GM18505 (cell line): ENCODE data around the gene TYW1B.
"Not testable (repeated sequence)": the region's sequence is repeated elsewhere in the genome, so short reads cannot be mapped to it uniquely, and the experiment has no call there.

ENCODE experiments used
- ATAC-seq: cut with Tn5 transposase; IDR thresholded peaks from one replicate; pipeline ENCODE4 v1.9.1; 2021; ENCODE audit not compliant: unreplicated experiment
- POLR2A ChIP-seq: IDR thresholded peaks from 4 replicates; pipeline ENCODE4 v1.6.1; 2011; ENCODE audit warnings: borderline replicate concordance; ENCODE audit not compliant: insufficient read depth, insufficient read length; ENCODE audit errors: extremely low read depth

TYW1B gene

DNA sequence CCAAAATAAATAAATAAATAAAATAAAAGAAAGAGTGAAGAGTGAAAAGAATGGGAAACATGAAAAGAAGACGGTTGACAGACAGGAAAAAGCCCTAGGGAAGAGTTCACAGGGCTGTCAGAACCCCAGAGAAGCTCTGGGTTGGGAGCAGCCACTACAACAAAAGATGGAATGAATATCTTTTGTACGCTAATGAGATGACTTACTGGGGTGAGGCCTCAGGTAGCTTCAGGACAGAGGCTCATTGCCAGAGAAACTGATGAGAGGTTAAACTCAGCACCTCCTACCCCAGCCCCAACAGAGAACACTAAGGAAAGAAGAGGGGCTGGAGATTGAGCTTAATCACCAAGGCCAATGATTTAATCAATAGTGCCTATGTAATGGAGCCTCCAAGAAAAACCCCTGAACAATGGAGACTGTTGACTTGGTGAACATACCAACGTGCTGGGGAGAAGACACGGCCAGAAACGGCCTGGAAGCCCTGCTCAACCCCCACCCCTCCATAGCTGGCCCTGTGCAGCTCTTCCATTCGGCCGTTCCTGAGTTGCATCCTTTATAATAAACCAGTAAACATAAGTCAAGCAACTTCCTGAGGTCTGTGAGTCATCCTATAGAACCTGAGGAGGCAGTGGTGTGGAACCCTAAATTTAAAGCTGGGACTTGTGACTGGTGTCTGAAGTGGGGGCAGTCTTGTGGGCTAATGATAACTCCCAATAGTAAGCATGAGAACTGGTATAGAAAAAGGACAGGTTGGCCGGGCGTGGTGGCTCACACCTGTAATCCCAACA, 11.4 kb downstream of the TYW1B start:
- ATAC-seq = not testable (repeated sequence)

DNA sequence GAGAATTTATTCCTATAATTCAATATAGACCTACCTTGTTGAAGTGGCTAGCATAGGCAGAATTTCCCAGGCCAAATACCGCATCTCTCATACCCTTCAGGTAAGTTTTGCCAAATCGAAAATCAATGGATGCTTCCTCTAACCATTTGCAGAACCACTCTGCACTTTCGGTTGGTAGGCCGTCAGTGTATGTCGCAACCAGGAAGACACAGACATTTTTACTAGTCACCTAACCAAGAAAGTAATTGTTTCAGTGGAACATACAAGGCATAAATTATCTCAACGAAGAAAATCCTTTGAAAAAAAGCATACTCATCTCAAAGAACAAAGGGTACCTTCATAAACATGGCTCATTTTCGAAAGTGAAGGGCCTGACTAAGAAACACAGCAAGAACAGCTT, 17.6 kb downstream of the TYW1B start:
- ATAC-seq = not testable (repeated sequence)

DNA sequence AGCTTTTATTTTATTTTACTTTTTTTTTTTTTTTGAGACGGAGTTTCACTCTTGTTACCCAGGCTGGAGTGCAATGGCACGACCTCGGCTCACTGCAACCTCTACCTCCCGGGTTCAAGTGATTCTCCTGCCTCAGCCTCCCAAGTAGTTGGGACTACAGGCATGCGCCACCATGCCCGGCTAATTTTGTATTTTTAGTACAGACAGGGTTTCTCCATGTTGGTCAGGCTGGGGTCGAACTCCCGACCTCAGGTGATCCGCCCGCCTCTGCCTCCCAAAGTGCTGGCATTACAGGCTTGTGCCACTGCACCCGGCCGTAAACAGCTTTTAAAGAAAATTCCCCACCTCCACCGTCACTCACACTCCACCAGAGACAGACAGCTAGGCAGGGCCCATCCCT, 19.5 kb downstream of the TYW1B start:
- not testable (repeated sequence) for ATAC-seq

DNA sequence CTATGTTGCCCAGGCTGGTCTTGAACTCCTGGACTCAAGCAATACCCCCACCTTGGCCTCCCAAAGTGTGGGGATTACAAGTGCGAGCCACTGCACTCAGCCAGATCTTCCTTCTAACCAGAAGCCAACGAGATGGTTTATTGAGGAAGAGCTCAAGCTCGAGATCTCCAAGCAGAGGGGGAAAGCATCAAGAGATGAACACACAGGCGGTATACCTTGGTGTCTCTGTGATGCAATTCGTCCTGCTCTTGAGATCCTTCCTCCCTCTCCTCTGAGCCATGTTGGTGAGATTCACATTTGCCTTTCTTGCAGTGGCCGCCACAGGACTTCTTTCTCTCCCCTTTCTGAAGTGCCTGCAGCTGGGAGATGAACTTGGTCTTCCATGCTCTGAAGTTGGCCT, 21.1 kb downstream of the TYW1B start:
- ATAC-seq = not testable (repeated sequence)

DNA sequence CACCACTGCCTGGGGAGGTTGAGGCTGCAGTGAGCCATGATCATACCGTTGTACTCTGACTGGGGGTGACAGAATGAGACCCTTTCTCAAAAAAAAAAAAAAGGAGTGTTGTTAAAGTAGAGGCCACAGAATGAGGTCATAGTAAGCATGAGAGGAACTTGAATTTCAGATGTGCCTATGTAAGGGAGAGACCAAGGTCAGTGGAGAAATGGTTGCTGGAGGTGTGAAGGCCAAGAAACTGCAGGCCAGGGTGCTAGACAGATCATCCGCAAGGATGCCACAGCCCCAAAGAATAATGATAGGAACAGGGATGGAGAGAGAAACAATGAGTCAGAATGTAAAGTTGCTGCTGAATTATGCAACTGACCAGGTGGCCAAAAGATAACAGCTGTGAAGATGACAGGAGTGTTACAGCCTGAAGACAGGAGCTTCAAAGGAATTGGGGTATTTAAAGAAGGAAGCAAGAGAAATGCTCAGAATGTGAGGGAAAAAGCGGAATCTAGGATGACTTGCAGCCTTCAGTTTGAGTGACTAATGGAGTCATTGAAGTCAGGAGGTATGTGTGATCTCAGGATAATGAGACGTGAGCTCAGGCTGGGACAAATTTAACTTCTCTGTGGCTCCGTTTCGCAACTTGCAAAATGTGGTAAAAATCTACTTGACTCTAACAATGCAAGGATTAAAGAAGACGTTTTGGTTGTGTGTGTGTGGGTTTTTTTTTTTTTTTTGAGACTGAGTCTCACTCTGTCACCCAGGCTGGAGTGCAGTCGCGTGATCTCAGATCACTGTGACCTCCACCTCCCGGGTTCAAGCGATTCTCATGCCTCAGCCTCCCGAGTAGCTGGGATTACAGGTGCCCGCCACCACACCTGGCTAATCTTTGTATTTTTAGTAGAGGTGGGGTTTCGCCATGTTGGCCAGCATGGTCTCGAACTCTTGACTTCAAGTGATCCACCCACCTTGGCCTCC, 22.2 kb downstream of the TYW1B start:
- no peak for ATAC-seq
- no peak for TF ChIP-seq POLR2A

DNA sequence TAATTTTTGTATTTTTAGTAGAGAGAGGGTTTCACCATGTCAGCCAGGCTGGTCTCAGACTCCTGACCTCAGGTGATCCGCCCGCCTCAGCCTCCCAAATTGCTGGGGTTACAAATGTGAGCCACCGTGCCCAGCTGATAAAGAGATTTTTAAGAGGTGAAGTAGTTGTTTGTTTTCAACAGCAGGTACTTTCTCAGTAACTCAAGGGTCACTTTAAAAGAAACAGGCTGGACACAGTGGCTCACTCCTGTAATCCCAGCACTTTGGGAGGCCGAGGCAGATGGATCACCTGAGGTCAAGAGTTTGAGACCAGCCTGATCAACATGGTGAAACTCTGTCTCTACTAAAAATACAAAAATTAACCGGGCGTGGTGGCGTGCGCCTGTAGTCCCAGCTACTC, 24.2 kb downstream of the TYW1B start:
- not testable (repeated sequence) for ATAC-seq

DNA sequence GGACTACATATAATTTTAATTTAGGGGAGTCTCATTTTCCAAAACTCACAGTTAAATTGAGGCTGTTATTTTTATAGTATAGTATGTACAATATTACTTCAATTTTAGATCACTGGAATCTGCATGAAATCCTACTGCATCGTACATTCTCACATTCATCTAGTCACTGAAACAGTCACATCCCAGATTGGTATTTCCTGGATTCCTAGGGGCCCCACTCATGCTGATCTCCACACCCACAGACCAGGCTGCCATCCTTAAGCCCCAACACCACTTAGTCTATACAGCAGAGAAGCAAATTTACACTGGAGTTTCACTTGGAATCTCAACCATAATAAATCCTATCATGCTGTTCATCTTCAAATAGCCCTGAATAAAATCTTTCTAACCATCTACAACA, 26.4 kb downstream of the TYW1B start:
- ATAC-seq = not testable (repeated sequence)

DNA sequence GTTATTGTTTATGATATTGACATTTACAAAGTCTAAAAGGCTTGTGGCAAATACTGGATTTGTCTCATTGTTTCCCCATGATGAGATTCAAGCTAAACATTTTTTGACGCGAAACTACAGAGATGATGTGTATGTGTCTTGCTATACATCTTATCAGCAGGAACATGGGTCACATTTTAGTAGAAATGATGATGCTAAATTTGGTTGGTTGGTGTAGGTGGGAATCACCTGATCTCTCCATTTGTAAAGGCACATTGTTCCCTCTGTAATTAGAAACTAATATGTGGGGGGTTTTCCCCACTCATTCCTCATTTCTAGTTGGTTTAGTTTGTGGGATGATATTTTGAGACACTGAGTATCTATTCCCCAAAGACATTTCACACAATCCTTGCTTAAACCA, 32.6 kb downstream of the TYW1B start:
- not testable (repeated sequence) for ATAC-seq

DNA sequence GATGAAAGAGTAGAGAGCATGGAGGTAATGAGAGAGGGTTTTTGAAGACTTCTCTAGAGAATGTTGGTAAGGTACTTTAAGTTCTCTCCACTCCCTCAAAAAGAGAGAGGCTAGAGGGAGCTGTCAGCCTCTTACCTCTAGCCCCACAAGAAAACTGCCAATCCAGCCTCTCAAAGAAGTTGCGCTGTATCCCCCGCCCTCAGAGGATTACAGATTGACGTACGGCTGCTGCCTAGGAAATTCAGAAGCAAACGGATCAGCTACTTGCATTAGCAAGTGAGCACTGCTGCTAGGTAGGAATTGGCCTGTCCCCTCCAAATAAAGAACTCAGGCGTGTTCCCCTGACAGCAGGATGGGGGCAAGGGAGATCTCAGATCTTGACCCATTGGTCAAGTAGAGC, 34.2 kb downstream of the TYW1B start:
- TF ChIP-seq POLR2A = no peak
- no peak for ATAC-seq

DNA sequence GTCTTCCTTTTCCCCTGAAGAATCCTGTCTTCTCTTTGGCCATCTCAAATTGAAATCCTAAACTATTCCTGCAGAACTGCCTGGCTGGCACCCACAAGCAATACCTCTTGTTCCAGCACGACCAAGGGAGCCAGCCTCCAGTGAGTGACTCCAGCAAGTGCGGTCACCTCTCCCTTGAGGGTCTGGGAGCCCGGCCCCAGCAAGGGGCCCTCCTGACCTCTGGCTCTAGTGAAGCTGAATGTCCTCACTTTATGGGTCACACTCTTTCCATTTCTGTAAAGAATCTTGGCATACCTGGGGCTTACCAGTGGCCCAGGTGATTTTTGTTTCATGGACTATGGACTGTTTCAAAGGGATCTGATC, 37.3 kb downstream of the TYW1B start:
- ATAC-seq = not testable (repeated sequence)

DNA sequence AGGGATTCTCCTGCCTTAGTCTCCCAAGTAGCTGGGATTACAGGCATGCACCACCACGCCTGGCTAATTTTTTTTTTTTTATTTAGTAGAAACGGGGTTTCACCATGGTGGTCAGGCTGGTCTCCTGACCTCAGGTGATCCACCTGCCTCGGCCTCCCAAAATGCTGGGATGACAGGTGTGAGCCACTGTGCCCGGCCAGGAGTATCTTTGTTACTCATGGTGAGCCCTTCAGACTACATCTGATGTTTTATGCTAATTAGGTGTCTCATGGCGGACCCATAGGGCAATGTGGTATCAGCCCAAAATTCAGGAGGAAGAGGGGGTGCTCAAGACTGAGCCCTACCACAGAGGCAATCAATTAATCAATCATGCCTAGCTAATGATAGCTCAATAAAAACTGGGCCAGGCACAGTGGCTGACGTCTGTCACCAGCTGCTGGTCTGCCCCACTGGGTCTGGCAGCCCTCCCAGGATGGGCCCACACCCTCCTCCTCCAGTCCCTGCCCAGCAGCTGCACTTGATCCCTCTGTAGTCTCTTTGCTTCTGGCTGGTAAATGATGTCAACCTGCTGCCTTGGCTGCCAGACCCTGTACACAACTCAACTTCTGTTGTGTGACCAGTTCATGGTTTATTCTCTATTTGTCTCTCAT, 37.8 kb downstream of the TYW1B start:
- ATAC-seq = not testable (repeated sequence)

DNA sequence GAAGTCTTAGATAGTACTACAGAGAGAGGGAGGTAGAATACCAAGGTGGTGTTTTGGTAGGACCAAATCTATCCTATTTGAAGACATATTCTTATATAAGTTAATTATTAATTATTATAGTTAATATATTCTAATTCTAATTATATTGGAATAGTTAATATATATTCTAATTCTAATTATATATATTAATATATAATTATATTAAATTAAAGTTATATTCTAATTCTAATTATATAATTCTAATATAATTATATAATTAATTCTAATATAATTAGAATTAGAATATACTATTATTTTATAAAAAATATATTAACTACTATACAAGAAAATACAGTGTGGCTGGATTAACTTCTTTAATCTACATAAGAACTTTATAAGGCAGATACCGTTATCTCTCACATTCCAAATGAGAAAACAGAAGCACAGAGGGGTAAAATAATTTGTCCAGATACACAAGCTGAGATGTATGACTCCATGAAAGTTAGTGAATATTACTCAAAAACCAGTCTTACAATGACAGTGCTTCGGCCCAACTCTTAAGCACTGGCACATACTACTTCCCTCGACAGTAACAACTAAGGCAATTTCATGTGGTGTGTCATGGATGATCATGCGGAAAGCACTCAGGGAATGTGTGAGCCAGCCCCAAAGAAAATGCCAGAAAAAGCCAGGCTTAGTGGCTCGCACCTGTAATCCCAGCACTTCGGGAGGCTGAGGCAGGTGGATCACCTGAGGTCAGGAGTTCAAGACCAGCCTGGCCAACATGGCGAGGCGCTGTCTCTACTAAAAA, 42.6 kb downstream of the TYW1B start:
- TF ChIP-seq POLR2A = no peak
- no peak for ATAC-seq

DNA sequence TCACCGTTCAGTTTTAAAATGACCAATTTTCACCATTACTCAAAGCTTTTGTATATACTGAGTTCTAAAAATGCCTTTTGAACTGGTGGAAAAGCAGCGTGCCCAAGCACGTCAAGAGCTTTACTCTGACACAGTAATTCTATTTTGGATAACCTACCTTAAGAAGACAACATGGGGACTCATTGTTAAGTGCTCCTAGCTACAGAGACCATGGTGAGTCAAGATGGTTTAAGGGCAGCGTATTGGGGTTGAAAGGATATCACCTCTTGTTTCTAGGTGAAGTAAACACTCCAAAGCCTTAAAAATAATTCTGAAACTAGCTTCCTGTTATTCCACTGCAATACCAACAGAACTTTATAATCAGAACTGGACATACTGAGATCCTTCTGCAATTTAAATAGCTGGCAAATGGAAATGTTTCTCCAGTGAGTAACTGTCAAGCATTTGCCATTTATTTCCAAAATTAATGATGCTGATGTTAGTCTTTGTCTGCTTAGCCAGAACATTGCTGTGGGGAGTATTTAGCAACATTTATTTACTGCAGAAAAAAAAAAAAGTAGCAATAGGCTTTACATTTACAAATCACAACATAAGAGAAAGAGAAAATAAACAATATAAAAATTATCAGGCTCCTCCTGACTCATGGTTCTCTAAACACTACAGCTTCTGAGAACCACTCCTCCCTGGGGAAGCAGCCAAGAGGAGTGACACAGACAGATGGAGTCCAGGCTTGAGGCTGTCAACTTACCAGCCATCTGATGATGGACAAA, 44.2 kb downstream of the TYW1B start:
- ATAC-seq = not testable (repeated sequence)

DNA sequence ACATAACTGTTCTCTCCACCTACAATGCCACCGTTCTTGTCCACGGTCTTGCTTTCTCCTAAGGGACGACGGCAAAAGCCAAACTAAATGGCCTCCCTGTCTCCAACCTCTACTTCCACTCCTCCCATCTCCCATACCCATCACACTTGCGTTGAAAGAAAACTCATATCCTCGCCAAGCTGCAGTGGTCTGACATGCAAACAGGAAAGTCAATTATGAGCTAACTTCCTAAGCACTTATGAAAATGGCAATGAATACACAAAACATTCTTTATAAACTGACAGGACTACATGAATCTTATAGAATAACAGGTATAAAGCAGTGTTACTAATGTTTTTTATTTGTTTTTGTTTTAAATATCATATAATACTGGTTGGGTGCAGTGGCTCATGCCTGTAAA, 46.4 kb downstream of the TYW1B start:
- TF ChIP-seq POLR2A = no peak
- no peak for ATAC-seq
